CD4-positive, alpha-beta T cell treated with Interleukin-17A for 1 hour (primary cell): ENCODE data around the gene KCNQ4.

Source experiments
- DNase-seq: peaks from one replicate; pipeline ENCODE4 v3.0.0-alpha.2; 2020

KCNQ4 gene

DNA sequence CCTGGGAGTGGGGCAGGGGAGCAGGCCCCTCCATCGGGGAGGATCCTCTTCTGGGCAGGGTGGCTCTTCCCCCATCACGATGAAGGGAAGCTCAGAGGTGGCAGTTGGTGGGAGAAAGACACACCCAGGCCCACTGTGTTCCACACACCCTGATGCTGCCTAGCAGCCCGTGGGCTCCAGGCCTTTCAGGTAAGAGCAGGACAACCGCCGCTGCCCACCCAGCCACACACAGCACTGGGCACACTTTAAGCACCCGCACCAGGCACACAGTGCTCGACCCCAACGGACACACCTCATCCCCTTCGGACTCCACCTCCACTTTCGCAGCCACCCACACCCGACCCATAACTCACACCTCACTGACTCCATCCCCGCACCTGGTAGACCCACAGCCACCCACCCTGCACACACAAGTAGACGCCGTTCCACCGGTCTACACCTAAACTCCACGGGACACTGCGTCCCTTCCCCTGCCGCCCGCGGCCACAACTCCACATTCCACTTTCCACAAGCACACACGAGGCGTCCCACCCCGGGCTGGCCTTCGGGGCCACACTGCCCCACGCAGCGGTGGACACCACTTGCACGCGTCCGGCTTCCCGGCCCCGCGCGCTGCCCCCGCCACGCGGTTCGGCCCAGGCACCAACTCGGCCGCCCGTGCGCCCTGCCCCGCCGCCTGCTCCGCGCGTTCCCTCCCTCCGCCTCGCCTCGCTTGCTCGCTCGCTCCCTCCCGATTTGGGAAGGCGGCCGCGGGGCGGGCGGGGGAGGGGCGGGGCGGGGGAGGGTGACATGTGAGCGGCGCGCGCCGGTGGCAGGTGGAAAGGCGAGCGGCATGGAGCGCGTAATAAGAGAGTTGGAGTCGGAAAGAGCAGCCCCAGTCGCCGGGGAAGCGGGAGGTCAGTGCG lies at the start of gene KCNQ4:
KCNQ4 (plus strand) TSS at position 787 of the 905 bp plus-strand sequence. CDS start 307 bp downstream, outside the sequence.
- no peak for DNase-seq

DNA sequence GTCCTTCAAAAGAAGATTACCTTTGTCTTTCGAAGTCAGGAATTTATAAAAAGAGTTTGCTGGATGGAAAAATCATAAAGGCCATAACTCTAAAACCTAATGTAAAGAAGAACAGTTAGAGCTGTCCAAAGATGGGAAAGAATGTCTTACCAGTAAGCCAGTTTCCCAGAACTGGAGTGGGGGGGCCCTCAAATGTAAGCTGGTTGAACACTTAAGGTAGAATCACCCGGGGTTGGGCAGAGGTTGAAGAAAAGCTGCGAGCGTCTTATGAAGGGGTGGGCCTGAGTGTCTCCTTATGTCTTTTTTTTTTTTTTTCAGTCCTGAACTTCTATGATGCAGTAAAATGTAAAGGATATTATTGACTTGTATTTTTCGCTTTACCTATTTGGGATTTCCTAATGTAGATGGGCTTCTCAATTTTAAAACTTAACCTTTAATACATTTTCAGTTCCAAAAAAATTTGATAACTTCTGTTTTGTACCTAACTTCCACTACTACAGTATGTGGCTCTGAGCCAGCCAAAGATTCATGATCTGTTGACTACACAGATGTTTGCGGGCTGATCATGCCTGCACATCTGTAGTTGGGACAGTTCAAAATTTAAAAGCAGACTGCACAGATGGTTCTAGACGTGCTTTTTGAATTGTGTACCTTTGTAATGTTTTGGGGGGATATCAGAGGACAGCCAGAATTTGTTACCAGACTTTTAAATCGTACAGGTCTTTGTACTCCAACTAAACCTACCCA lies 48.5 kb upstream of the KCNQ4 start:
- DNase-seq, result no peak

DNA sequence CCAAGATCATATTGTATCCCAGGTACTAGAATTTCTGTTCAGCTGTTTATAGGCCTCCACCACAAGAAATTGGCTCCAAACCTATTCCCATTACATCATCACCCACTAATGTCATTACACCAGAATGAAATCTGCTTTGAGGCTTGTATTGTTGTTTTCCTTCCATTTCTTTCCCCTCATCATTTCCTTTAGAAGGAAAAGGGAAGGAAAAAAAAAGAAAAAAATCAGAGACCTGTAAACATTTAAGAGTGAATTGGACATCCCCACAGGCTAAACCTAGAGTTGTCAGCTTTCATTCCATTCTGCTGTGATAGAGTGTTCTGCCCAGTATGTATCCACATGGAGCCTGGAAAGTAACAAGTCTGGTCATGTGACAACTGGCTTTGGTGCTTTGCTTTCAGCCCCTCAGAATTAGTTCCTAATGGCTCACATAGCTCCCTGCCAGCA lies 47.5 kb upstream of the KCNQ4 start:
- no peak for DNase-seq

DNA sequence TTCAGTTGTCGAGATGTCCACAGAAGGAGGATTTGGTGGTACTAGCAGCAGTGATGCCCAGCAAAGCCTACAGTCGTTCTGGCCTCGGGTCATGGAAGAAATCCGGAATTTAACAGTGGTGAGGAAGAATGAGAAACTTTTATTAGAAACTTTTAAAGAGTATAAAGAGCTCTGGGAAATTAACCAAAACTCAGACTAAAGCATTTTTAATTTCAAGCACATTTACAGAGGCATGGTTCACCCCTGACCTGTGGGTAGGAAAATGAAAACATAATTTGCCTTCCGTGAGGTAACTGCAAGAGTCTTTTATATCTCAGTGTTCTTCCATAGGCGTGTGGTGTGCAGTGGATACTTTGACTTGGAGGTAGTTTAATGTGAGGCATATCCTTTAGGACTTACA lies 44.8 kb upstream of the KCNQ4 start:
- DNase-seq, result no peak

DNA sequence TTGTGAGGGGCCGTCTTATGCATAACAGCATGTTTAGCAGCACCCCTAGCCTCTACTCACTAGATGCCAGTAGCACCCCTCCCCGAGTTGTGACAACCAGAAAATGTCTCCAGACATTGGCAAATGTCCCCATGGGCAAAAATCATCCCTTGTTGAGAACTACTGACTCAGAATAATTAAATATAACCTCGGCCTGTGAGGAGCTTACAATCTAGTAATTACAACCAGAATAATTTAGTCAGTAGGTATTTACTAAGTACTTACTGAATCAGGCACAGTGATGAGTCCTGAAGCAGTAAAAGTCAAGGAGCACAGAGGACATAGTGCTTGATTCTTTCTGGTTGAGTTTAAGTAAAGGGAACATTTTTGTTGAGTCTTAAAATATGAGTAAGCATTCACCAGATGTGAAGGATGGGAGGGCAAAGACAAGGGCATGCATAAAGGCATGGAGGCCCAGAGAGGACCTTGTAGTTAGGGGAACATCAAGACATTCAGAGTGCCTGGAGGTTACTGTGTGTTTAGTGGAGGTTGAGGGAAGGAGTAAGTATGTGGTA lies 44.1 kb upstream of the KCNQ4 start:
- DNase-seq, result no peak

DNA sequence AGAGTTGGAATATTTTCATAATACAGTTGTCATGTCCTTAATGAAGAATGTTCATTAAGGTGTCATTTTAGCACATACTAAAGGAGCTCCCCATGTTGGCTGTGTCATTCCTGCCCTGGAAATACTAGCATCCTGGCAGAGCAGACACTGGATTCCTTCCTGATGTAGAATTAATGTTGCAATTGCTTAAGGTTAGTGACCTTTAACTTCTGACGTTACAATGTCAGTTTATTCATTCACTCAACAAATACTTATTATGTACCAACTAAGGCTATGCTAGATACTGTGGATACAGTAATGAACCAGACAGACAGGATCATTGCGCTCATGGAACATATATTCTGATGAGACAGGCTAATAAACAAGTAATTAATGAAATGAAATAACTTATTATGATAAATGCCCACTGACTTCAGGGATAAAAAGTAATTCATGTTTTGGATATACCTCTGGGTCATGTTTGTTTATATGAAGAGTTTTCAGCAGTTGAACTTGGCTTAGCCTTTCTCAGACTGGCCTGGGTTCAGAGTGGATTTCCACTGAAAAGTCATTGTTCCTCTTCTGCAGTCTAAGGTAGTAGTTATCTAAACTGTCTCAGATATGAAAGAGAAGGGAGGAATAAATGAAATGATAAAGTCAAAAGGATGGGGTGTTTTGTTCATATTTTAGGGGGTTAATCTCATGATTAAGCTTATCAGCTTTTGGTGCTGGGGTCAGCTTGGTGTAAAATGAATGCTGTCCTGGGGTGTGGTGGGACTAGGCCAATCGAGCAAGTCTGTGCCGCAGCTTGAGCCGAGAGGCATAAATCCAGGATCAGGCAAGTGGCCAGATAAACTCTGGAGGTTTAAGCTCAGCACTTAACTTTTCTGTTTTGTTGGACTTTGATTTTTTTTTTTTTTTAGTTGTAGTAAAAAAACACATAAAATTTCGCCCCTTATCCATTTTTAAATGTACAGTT lies 43.3 kb upstream of the KCNQ4 start:
- DNase-seq, result no peak

DNA sequence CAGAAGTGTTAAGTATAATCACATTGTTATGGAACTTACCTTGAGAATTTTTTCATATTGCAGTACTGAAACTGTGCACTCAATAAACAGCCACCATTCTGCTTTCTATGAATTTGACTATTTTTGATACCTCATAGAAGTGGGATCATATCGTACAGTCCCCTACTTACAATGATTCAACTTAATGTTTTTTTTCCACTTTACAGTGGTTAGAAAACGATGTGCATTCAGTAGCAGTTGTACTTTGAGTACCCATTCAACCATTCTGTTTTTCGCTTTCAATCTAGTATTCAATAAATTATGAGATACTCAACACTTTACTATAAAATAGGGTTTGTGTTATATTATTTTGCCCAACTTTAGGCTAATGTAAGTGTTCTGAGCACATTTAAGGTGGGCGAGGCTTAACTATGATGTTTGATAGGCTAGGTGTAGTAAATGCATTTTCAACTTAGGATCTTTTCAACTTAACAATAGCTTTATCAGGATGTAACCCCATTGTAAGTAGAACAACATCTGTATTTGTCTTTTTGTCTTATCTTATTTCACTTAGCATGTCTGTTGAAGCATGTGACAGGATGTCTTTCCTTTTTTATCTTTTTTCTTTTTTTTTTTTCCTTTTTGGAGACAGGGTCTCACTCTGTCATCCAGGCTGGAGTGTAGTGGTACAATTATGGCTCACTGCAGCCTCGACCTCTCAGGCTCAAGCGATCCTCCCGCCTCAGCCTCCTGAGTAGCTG lies 42.4 kb upstream of the KCNQ4 start:
- no peak for DNase-seq

DNA sequence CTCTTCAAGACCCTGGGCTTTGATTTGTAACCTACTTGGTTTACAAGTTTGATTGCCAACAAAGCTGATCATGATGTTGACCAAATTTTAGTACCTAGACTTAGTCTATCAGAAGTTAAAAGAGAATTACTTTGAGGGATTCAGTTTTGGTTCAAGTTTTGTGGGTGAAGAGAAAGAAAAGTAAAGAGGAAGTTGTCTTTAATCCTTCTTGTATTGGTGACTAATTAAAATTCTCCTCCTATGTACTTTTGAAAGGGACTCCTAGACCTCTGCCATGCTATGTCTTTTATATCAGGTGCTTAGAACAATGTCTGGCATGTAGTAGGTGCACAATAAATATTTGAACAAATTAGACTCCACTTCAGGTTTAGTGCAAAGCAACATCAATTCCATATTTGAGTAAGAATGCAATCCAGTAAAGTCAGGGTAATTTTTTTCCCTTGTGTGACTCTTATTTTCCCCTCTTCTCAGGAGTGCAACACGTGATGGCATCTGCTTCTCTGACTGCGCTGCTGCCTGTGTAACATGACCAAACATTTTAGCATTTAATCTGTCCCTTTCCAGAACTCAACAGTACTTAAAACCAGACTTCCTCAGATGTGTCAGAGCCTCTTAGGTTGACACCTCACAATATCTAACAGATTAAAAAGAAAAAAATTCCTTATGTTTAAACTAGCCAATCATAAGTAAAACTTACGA lies 41.1 kb upstream of the KCNQ4 start:
- no peak for DNase-seq

DNA sequence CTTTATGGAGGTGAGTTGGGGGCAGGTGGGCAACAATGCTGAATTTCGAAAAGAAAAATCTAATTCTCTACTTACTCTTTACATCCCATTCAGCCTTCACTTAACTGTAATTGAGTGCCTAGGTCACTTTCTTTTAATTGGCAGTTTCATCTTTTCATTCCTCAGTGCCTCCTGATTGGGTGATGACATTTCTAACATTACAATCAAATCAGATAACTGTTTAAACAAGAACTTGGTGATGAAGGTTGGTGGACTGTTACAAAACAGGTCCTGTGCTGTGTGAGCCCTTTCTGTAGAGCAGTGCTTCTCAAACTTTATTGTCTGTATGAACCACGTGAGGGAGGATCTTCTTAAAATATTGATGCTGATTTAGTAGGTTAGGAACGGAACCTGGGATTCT lies 40.1 kb upstream of the KCNQ4 start:
- no peak for DNase-seq

DNA sequence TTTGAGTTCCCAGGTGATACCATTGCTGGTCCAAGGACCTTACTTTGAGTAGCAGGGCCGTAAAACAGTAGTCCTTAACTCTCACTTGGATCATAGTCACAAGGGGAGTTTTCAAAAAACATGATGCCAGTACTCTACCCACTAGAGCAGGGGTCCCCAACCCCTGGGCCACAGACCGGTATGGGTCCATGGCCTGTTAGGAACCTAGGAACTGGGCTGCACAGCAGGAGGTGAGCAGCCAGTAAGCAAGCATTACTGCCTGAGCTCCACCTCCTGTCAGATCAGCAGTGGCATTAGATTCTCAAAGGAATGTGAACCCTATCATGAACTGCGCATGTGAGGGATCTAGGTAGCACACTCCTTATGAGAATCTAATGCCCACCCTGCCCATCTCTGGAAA lies 39.7 kb upstream of the KCNQ4 start:
- DNase-seq, result no peak

DNA sequence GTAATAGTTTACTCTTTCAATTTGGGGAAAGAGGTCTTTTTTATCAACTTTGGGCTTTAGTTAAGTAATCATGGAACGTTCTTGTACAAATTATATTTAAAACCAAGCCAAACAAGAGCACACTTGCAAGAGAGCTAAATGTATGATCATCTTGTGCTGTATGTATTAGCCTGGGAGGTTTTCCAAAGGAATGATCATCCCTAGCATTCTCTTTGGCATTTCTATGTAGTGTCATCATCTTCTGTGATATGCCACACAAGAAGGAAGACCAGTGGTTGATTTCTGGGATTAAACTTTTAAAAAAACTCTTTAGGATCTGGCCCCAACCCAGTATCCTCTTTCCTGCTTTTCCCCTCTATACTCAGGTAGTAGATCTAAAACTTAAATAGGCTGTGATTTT lies 38.4 kb upstream of the KCNQ4 start:
- DNase-seq, result no peak

DNA sequence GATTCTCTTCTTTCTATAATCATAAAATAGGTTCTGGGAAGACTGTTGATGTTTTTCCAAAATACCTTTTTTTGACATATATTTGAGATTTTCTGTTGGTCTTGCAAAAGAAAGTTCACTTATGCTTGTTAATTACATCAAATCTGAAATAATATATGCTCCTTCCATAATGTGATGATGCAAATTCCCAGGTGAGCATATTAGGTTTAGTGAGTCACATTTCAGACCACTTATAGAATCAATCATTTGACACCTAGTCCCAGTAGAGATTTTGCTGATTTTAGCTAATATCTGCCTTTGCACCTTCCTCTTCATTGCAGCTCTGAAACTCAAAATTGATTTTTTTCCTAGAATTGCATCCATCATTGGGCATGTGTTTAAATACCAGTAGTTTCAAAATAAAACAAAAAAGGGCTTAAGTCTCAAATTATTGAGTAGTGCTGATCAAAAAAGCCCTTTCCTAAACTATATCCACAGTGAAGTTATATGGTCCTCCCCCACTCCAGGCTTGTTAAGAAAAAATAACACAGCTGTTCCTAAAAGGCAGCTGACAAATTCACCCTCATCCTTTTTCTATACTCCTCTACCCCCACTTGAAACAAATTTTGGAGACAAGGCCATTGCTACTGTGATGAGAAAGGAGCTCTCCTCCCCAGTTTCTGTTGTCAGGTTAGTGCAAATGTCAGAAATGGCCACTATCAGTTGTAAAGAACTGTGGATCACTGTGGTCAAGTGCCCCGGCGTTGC lies 37.1 kb upstream of the KCNQ4 start:
- DNase-seq, result no peak

DNA sequence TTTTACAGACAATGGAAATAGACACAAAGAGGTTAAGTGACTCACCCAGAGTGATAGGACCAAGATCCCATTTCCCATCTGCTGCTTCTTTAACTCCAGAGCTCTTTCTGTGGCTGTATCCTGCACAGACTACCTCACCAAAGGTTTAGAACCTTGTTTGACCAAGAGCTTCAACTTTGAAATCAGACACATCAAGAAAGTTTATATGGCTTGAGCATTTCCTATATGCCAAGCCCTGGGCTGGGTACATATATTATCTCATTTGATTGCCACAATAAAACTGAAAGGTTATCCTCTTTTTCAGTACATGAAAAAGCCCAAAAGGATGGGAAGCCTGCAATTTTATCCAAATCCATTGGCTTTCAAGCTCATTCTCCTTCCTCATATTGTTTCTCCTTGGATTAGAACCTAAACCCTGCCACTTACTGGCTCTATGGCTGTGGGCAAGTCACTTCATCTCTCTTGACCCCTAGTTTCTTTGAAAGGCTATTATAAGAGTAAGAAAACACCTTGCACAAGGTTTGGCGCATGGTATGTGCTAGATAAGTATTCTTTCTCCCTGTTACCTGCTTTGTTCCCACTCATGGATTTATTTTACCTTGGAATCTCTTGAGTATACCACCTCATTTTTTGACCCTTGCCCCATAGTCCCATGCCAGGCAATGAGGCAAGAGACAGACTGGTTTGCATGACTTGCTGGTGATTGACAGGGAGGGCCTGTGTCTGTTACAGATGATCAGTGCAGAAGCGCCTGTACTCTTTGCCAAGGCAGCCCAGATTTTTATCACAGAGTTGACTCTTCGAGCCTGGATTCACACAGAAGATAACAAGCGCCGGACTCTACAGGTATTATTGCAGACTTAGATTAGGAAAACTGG lies 34.5 kb upstream of the KCNQ4 start:
- DNase-seq, result no peak

DNA sequence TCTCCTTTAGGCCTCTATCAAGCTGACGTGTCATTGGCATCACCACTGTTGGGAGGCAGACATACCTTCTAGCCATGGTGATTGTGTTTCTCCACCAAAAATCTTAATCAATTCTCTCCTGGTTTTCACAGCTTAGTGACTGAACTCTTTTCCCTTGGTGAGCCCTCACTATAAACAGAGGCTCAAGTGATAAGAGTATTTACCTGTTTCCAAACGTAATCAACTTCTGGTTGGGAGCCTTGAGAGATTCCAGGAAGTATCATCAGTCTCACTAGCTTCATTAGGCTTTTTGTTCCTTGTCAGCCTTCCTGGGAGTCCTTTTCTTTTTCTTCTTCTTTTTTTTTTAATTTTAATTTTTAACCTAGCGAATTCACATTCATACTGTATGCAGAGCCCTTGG lies 33.8 kb upstream of the KCNQ4 start:
- DNase-seq, result no peak

DNA sequence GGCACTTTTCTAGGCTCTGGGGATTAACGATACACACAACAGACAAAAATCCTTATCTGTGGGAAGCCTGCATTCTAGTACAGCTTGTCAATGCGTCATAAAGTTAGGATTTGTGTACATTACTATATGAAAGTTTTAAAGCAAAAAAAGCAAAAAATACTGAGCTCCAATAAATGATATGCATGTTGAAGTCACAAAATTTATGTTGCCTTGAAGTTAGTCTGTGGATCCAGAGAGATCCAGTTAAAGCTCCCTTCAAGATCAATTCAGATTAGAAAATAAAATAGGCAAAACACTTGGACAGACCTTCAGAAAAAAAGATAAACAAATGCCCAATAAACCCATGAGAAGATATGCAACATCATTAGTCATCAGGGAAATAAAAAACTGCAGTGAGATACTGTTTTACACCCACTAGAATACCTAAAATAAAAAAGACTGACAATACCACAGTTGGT lies 33.1 kb upstream of the KCNQ4 start:
- DNase-seq, result no peak

DNA sequence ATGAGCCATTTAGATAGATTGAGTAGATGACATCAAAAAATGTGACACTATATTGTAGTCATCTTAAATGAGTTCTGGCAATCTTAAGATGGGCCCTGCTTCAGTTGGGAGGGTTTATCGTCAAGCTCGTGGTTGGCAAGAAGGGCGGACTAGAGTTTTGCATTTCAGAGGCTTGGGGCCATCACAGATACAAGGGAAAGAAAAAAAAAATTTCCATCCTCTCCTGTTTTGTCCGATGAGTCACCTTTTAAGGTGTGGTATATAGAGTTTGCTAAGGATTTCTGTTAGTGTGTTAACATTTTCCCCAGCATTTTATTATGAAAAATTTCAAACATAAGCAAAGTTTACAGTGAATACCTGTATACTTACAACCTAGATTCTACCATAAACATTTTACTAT lies 31.8 kb upstream of the KCNQ4 start:
- DNase-seq, result no peak

DNA sequence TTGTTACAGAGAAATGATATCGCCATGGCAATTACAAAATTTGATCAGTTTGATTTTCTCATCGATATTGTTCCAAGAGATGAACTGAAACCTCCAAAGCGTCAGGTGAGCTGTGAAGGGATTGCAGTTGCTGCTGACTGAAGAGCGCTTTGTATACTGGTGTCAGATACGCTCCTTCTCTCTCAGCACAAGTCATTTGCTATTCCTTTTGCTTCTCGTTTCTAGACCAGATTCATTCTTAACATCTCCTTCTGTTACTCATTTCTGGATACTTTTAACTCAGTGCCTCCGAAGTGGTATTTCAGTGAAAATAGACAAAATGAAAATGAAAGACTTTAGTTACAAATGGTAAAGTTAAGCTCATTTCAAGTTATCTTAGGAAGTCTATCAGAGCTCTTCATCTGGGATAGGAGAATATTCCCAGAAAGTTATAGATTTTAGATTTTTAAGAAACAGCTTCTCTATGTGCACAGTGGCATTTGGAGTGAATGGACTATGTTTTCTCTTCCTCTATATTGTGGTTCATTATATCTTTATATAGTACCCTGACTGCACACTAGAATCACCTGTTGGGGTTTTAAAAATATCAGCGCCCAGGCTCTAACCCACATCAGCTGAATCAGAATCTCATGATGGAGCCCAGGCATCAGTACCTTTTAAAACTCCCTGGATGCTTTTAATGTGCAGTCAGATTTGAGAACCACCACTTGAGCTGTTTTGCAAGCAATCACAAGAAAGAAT lies 30.3 kb upstream of the KCNQ4 start:
- DNase-seq, result no peak

DNA sequence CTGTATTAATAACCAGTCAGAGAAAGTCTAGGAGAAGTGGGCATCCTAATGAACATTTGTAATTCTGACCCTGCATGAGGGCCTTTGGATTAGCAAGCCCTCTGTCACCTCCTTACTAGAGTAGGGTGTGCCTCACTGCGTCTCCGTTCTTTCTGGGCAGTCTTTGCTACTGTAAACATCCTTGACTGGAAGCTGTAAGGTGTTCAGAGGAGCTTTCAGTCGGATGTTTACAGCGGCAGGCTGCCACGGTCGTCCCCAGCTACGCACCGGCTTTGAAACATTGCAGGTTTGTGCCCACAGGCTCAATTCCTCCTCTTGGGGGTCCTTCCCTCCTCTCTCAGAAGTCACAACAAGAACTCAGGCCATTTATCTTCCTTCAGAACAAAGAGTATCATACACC lies 29.4 kb upstream of the KCNQ4 start:
- DNase-seq, result no peak

DNA sequence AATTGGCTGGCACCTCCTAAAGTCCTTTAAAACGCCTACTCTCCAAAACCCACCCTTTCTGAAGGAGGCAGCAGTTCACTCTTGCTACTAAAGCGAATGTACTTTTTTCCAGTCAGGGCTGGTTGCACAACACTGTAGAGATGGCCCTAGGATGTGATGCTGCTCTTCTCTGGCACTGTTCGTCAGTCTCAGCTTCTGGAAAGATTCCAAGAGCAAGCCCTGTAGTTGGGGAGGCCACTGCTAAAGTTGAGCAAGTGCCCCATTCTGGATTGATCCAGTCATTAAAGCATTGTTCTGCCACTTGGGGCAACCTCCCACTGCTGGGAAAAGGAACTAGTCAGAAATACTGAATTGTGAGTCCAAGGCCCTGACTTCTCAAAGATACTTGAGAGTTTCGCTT lies 28.5 kb upstream of the KCNQ4 start:
- no peak for DNase-seq
